Right cardiac atrium (tissue), 5 donors: ENCODE results near the gene SGIP1. TPM values are rescaled to one million over a fixed set of nuclear protein-coding genes. Genes with fewer than 3 reads are reported as not detected.

Experiments
- ATAC-seq, 2 donors: fragments of 200-7000 bp; cut with Tn5 transposase; one replicate each; pipeline versions ENCODE4 v1.8.0 to v1.9.1; 2020; ENCODE audit warnings: moderate library complexity in 2 of 2, mild to moderate bottlenecking in 1 of 2
- DNase-seq, 3 donors: peaks; one replicate each; pipeline ENCODE4 v3.0.0-alpha.2; 2020
- H3K27ac ChIP-seq: one replicate; pipeline ENCODE4 v1.5.1; 2013; ENCODE audit warnings: mild to moderate bottlenecking, low read length, control low read depth, moderate library complexity
- H3K27me3 ChIP-seq: one replicate; pipeline ENCODE4 v1.6.1; 2013; ENCODE audit not compliant: control insufficient read depth, insufficient read depth
- H3K4me1 ChIP-seq: one replicate; pipeline ENCODE4 v1.6.1; 2013; ENCODE audit warnings: low read length; ENCODE audit not compliant: control insufficient read depth, insufficient read depth
- H3K4me3 ChIP-seq: one replicate; pipeline ENCODE4 v1.5.1; 2013; ENCODE audit warnings: low read length, control low read depth
- H3K9me3 ChIP-seq: one replicate; pipeline ENCODE4 v1.6.1; 2013; ENCODE audit warnings: low read length; ENCODE audit not compliant: control insufficient read depth
- WGBS: extraction: QIAGEN DNeasy Blood & Tissue Kit; methylation state at CpG from one replicate; pipeline ENCODE4 v1.1.7; 2013; 5-methylcytosine and 5-hydroxymethylcytosine counted together
- intact Hi-C, 4 donors: fragments of 100-400 bp; cut with DNase I; formaldehyde crosslinking; loops; one replicate each; pipeline versions ENCODE4 v1.11.0 to v1.14.0; 2022 to 2023
- polyA plus RNA-seq: library from polyadenylated mRNA; stranded (reverse); fragments of 200-250 nt; gene quantifications from one replicate; pipeline ENCODE4 v1.2.3, GENCODE V29; 2013
- total RNA-seq, 4 donors: library from RNA; stranded (reverse); fragmentation: NEBNext Ultra II Directional; extraction: Animal tissue kit (Norgen Biotek cat#: 25700); gene quantifications; one replicate each; pipeline ENCODE4 v1.2.1, GENCODE V29; 2021
- donor health status: healthy with polysubstance abuse.
- donor health status: DM: no; HTN: yes; CAD: no.
- donor health status: DM: no; HTN: no; CAD: no.
- donor health status: DM: no; HTN: yes; CAD: no; lungs with severe emphysema.
- donor health status: DM: yes; HTN: yes; CAD: no.

The SGIP1 gene
- total and polyA plus RNA-seq, 5 donors: 2.2 to 7.3 (median 5.0) TPM

DNA sequence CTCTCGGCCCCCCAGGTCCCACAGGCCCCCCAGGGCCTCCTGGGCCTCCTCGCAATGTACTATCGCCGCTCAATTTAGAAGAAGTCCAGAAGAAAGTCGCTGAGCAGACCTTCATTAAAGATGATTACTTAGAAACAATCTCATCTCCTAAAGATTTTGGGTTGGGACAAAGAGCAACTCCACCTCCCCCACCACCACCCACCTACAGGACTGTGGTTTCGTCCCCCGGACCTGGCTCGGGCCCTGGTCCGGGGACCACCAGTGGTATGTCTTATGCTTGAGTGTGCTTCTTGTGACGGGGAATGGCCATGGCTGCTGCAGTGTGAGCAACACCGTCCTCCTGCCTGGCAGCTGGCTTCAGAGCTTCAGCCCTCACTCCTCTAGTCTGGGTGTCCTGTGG is 148.2 kb downstream of the SGIP1 start:
- ATAC-seq: no peak
- H3K27ac ChIP-seq: no peak overlapping the region
- H3K4me3 ChIP-seq: no peak overlapping the region
- 96% methylated on average over 11 of the region's 11 CpGs for WGBS
- no peaks in the 10 kb centered on the region for H3K4me1 ChIP-seq
- no peaks in the 10 kb centered on the region for H3K9me3 ChIP-seq
- intact Hi-C loops: no loop called here
- H3K27me3 ChIP-seq: no peaks in the 10 kb centered on the region
- DNase-seq: no peak

DNA sequence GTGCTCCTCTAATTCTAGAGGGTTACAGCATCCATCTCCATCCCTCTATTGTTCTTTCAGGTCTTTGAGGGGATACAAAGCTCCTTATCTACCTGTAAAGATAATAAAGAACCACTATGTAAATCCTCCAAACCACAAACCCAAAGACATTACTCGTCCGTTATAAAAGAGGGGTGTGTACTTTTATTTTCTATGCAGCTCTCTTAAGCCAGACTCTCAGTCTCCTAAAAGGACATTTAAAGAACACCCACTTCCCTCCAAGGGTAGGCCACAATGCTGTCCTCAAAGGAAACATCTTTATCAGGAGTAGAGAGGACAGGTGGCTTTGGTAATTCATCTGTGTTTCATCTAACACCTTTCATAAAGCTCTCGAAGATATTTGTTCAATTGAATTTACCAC is 150.4 kb downstream of the SGIP1 start:
- no peaks in the 10 kb centered on the region for H3K4me1 ChIP-seq
- no peaks in the 10 kb centered on the region for H3K27me3 ChIP-seq
- ATAC-seq (no peak), DNase-seq (no peak)
- no peak overlapping the region for H3K4me3 ChIP-seq
- intact Hi-C loops: no loop called here
- 72% methylated on average over 3 of the region's 3 CpGs for WGBS
- H3K9me3 ChIP-seq: no peaks in the 10 kb centered on the region
- no peak overlapping the region for H3K27ac ChIP-seq

DNA sequence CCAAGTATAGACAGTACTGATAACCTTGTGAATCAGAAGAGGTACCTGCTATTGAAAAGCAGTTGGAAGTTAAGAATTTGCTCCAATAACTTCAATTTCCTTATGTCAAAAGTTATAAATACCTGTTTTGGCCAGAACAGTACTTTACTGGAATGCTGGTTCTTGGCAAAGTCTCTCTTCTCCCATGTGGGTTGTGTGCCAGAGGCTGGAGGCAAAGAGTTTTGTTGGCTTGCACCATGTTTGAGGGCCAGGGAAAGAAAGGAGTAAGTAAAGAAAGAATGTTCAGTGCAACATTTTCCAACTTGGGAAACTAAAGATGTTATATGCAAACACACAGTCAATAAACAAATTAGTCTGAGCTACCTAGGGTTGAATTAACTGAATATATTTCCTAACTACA is 151.3 kb downstream of the SGIP1 start:
- no peak overlapping the region for H3K27ac ChIP-seq
- H3K4me1 ChIP-seq: no peaks in the 10 kb centered on the region
- H3K9me3 ChIP-seq: no peaks in the 10 kb centered on the region
- intact Hi-C loops: no loop called here
- ATAC-seq (no peak), DNase-seq (no peak)
- no peaks in the 10 kb centered on the region for H3K27me3 ChIP-seq
- no peak overlapping the region for H3K4me3 ChIP-seq

- intact Hi-C loops: no loop called here
- Histone ChIP-seq H3K4me3 (no peak overlapping the region), H3K27ac (no peak overlapping the region), H3K27me3 (no peaks in the 10 kb centered on the region), H3K9me3 (no peaks in the 10 kb centered on the region), H3K4me1 (no peaks in the 10 kb centered on the region)
- ATAC-seq: no peak
- DNase-seq: no peak
- WGBS: 97% methylated on average over 1 of the region's 1 CpG
Observed at GRCh38 chr1:66685670-66686069, 151.7 kb downstream of the SGIP1 start.

DNA sequence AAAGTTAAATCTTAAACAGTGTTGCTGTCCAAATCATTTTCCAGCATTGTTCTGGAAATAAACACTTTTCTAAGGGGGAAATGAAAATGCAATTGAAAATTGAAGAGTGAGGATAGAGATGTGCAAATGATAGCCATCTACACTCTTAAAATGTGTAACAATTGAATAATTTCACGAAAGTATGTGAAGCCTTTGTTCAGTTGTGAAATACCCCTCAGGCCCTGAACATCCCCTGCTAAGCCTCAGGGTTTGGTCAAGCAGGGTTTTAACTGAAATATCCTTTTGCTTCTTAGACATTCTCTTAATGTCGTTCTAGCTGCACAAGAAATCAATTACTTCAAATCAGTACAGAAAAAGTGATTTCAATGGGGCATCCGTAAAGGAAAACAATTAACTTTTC is 152.5 kb downstream of the SGIP1 start:
- no peaks in the 10 kb centered on the region for H3K27me3 ChIP-seq
- 93% methylated on average over 3 of the region's 3 CpGs for WGBS
- no peaks in the 10 kb centered on the region for H3K4me1 ChIP-seq
- intact Hi-C loops: no loop called here
- H3K4me3 ChIP-seq: no peak overlapping the region
- H3K27ac ChIP-seq: no peak overlapping the region
- no peak for ATAC-seq
- H3K9me3 ChIP-seq: no peaks in the 10 kb centered on the region
- no peak for DNase-seq

- no peak for ATAC-seq
- Histone ChIP-seq H3K27ac (no peak overlapping the region), H3K9me3 (no peaks in the 10 kb centered on the region), H3K4me1 (no peaks in the 10 kb centered on the region), H3K27me3 (no peaks in the 10 kb centered on the region), H3K4me3 (no peak overlapping the region)
- intact Hi-C loops: no loop called here
- DNase-seq: no peak
- 93% methylated on average over 2 of the region's 2 CpGs for WGBS
Observed at GRCh38 chr1:66687358-66687757, 153.4 kb downstream of the SGIP1 start.

DNA sequence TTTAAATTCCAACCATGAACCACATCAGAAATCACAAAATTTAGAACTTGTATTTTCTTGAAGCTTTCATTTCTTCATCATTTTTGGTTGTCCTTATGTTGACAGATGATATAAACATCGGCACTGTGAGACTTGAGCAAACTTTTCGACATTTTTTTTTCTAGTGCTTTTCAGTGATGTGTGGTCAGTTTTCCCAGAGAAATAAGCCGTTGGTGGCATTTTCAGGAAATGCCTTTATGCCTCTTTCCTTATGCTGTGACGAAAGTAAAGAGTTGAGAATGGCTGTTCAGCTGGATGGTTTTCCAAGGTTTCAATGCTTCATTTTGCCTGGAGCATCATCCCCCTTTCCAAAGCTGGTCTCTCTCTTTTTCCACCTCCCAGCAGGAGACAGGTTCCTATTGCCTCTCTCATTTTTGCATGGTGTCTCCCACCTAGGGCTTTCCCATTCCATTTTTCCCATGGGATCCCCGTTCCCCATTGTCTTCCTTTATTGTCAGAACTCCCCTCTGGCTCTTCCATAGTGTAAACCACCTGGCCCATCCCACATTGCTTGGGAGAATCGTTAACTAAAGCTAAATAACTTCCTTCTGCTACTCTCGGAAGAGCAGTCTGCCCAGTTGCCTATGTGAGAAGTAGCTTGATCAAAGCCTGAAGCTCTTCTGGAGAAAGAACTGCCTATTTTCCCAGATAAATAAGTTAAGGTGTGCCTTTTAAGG is 156.9 kb downstream of the SGIP1 start:
- H3K4me3 ChIP-seq: no peak overlapping the region
- intact Hi-C loops: no loop called here
- H3K4me1 ChIP-seq: no peaks in the 10 kb centered on the region
- DNase-seq: no peak
- no peaks in the 10 kb centered on the region for H3K9me3 ChIP-seq
- 74% methylated on average over 7 of the region's 7 CpGs for WGBS
- ATAC-seq: no peak
- H3K27me3 ChIP-seq: no peaks in the 10 kb centered on the region
- H3K27ac ChIP-seq: no peak overlapping the region

DNA sequence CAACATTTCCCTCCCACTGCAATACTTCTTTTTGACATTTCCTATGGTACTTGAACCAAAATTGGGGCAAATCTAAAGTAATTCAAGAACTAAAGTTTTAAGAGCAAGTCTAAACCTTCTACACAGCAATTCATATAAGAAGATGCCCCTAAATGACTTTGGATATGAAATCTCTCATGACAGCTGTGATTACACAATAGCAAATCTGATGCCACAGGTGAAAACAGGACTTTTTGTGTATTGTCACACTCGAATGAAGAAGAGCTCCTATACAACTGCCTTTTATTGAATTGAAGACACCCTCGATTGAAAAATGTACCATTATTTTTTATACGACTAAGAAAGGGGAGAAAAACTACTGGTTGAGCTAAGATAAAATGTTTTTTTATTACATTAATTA is 158.7 kb downstream of the SGIP1 start:
- no peaks in the 10 kb centered on the region for H3K9me3 ChIP-seq
- ATAC-seq (no peak), DNase-seq (no peak)
- no peaks in the 10 kb centered on the region for H3K27me3 ChIP-seq
- no peak overlapping the region for H3K27ac ChIP-seq
- intact Hi-C loops: no loop called here
- no peaks in the 10 kb centered on the region for H3K4me1 ChIP-seq
- H3K4me3 ChIP-seq: no peak overlapping the region
- 76% methylated on average over 3 of the region's 3 CpGs for WGBS

DNA sequence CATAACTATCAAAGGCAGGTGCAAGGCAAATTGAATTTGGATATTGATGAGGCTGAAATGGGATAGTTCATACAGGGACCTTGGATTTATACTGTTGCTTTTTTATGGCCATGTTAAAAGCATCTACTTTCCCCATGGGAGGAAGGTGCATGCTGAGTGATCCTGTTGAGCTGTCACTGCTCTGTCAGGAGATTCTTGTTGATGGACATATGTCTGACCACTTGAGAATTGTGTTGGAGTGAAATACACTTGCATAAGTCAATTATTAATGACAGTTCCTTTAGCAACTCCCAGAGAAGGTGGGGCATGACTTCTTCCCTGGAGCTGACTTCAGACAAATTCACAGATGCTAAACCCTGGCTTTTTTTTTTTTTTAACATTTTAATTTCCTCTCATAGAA is 159.9 kb downstream of the SGIP1 start:
- no peak for ATAC-seq
- Histone ChIP-seq H3K9me3 (no peaks in the 10 kb centered on the region), H3K27ac (no peak overlapping the region), H3K27me3 (no peaks in the 10 kb centered on the region), H3K4me3 (no peak overlapping the region), H3K4me1 (no peaks in the 10 kb centered on the region)
- intact Hi-C loops: no loop called here
- no peak for DNase-seq

DNA sequence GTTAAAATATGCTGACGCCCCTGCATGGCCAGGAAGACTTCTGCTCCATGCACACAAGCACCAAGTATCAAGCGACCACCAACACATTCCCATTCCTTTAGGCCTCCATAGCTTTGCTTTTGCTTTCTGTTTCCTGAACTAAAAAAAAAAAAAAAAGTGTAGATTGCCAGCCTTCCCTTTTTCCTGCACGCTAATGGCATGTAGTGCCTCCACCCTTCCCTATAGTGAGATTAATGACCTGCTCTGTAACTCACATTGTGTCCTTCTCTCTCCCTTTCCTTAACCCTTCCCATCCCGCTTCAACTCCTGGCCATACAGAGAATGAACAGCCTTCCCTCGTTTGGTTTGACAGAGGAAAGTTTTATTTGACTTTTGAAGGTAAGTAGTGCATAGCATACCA is 161.2 kb downstream of the SGIP1 start:
- Histone ChIP-seq H3K9me3 (no peaks in the 10 kb centered on the region), H3K4me1 (no peaks in the 10 kb centered on the region), H3K4me3 (no peak overlapping the region), H3K27me3 (no peaks in the 10 kb centered on the region), H3K27ac (no peak overlapping the region)
- intact Hi-C loops: no loop called here
- DNase-seq (no peak), ATAC-seq (no peak)
- WGBS: 60% methylated on average over 5 of the region's 5 CpGs

DNA sequence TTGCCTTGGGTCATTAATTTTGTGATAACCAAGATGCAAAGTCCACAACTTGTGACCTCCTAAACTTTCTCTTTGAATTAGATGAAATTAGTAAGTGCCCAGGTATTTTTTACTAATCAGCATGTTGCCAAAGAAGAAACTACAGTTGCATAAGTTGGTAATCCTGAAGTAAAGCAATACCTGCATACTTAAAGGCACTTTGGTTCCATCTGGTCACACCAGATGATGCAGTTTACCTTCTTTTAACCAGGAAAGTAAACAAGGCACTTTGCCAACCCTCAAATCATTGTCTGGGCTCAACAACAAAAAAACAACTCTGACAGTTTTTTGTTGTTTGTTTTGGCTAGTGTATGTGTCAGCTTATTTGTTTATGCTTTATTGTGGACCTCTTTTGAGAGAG is 162.8 kb downstream of the SGIP1 start:
- Histone ChIP-seq H3K4me3 (no peak overlapping the region), H3K27me3 (no peaks in the 10 kb centered on the region), H3K4me1 (no peaks in the 10 kb centered on the region), H3K27ac (no peak overlapping the region), H3K9me3 (no peaks in the 10 kb centered on the region)
- DNase-seq (no peak), ATAC-seq (no peak)
- intact Hi-C loops: no loop called here

GRCh38 chr1:66699213-66699612 is 165.3 kb downstream of the SGIP1 start:
- no peaks in the 10 kb centered on the region for H3K9me3 ChIP-seq
- ATAC-seq (no peak), DNase-seq (no peak)
- H3K4me1 ChIP-seq: no peaks in the 10 kb centered on the region
- H3K27me3 ChIP-seq: peaks cover 2% of the 10 kb centered on the region
- intact Hi-C loops: no loop called here
- H3K4me3 ChIP-seq: no peak overlapping the region
- H3K27ac ChIP-seq: no peak overlapping the region
- 65% methylated on average over 5 of the region's 5 CpGs for WGBS
